Spleen (tissue), 7 donors: ENCODE measurements around the gene C6orf141.

Source experiments
- CTCF ChIP-seq, 11 experiments: fragments of 200-600 bp in 7 of 11; fragments of 450-650 bp in 4 of 11; sonication (generic) in 4 of 11; IDR thresholded peaks in 8 of 11; conservative IDR thresholded peaks in 3 of 11; 1 replicate in 7 of 11; 2 replicates in 4 of 11; pipeline versions ENCODE4 v1.4.0 to v1.8.0; 2016 to 2021; ENCODE audit warnings: antibody characterized with exemption in 11 of 11, inconsistent platforms in 4 of 11, mild to moderate bottlenecking in 1 of 11
- POLR2A ChIP-seq, 3 donors: fragments of 450-650 bp; IDR thresholded peaks; one replicate each; pipeline ENCODE4 v1.5.1; 2017; ENCODE audit warnings: antibody characterized with exemption in 3 of 3, mild to moderate bottlenecking in 1 of 3
- POLR2AphosphoS5 ChIP-seq, 3 donors: sonication (generic); formaldehyde crosslinking; IDR thresholded peaks; one replicate each; pipeline ENCODE4 v1.5.1; 2017; ENCODE audit warnings: antibody characterized with exemption in 3 of 3
- donor health status: DM: no; HTN: no; CAD: no; lungs with moderate emphysema.
- donor health status: DM: no; HTN: no; CAD: no.
- donor health status: DM: no; HTN: no; CAD: no.

- TF ChIP-seq POLR2A (IDR thresholded peaks at IDR 0.05) (no peak), CTCF (IDR thresholded peaks at IDR 0.05 in 8 of 11, conservative IDR thresholded peaks at IDR 0.05 in 3 of 11) (no peak), POLR2AphosphoS5 (IDR thresholded peaks at IDR 0.05) (no peak)
Measured at GRCh38 chr6:49523901-49524300, 26.6 kb upstream of the C6orf141 start.
